Mucosa of descending colon (tissue), 3 donors: Measurements from ENCODE around the gene SDR42E1. TPM values are rescaled to one million over a fixed set of nuclear protein-coding genes. Genes with fewer than 3 reads are reported as not detected.

Source experiments
- ATAC-seq: fragments of 200-7000 bp; cut with Tn5 transposase; one replicate; pipeline ENCODE4 v1.9.1; 2020; ENCODE audit warnings: mild to moderate bottlenecking, moderate library complexity
- DNase-seq, 3 donors: peaks; one replicate each; pipeline ENCODE4 v3.0.0-alpha.2; 2020
- H3K36me3 ChIP-seq: fragments of 200-600 bp; one replicate; pipeline ENCODE4 v1.8.0; 2021; ENCODE audit warnings: low read depth, mild to moderate bottlenecking
- H3K4me1 ChIP-seq: fragments of 200-600 bp; one replicate; pipeline ENCODE4 v1.8.0; 2021; ENCODE audit warnings: low read depth, mild to moderate bottlenecking
- H3K4me3 ChIP-seq: fragments of 200-600 bp; one replicate; pipeline ENCODE4 v1.8.0; 2021; ENCODE audit warnings: mild to moderate bottlenecking
- H3K9me3 ChIP-seq: fragments of 200-600 bp; one replicate; pipeline ENCODE4 v1.8.0; 2021; ENCODE audit warnings: mild to moderate bottlenecking
- CTCF ChIP-seq: fragments of 200-600 bp; IDR thresholded peaks from one replicate; pipeline ENCODE4 v1.8.0; 2022; ENCODE audit warnings: antibody characterized with exemption, mild to moderate bottlenecking
- intact Hi-C, 2 donors: fragments of 100-400 bp; cut with DNase I in 1 of 2; cut with micrococcal nuclease in 1 of 2; formaldehyde crosslinking; loops; one replicate each; pipeline versions ENCODE4 v1.11.0 to v1.11.1; 2022; cut with DNase I, micrococcal nuclease
- total RNA-seq, 3 donors: library from RNA; stranded (reverse); fragmentation: NEBNext Ultra II Directional in 2 of 3; extraction: Animal tissue kit (Norgen Biotek cat#: 25700) in 2 of 3; gene quantifications; one replicate each; pipeline versions ENCODE4 v1.2.1 to v1.2.4, GENCODE V29; 2021 to 2023
- donor health status: DM: no; HTN: no; CAD: no; lungs with moderate emphysema.
- donor health status: DM: no; HTN: no; CAD: no.
- donor health status: DM: no; HTN: yes; CAD: no.

Gene SDR42E1
- total RNA-seq, 3 donors from 2014 or later = 5.9 to 14.0 (median 6.7) TPM

DNA sequence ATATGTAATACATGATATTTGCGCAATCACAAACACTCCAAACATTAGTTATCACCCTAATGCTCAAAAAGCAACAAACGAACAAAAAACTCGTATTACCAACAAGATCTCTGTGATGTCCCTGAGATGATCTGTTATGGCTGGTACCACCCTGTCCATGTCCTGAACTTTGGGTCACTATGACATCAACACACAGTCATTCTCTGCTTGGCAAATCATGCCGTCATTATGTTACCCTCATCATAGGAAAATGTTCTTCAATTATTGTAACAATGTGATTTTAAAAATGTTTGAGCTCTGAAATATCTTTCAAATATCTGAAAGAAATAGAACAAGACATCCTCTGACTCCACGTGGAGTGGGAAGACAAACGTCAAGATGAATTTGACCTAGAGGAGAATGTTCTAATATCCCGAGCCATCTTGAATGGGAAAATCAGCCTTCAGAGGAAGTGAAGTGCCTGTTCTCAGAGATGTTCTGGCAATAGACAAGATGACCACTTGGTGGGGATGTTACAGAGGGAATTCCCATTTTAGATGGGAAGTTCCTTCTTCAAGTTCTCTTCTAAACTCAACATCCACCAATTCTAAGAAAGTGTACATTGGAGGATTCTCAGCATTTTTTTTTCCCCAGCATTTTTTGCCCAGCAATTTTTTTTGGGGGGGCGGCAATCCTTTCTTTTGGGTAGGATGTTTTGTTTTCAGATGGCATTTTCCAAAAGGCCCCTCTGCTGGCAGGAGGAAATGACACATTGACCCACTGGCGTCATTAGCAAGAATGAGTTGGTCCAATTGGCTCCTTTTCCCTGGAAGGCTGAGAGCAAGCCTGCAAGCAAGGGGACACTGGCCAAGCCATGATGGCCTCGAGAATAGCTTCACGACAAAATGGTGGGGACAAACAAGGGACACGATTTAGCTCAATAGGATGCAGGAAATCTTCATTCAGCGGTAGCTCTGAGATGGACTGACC lies 20.1 kb upstream of the SDR42E1 start:
- Histone ChIP-seq H3K36me3 (no peaks in the 10 kb centered on the region), H3K4me3 (no peak overlapping the region), H3K4me1 (peaks cover 19% of the 10 kb centered on the region), H3K9me3 (no peaks in the 10 kb centered on the region)
- ATAC-seq (peak; percentile 13), DNase-seq (peak in 1 of 3 donors; percentile 63)
- intact Hi-C loops = loop anchor here (5.0 kb wide), 2 partner anchors 196 to 201 kb away; no protein-coding TSS in a partner anchor
- peak; percentile 34 for TF ChIP-seq CTCF

- Histone ChIP-seq H3K36me3 (no peaks in the 10 kb centered on the region), H3K4me3 (no peak overlapping the region), H3K9me3 (no peaks in the 10 kb centered on the region), H3K4me1 (no peaks in the 10 kb centered on the region)
- ATAC-seq (no peak), DNase-seq (no peak)
- no peak for TF ChIP-seq CTCF
- intact Hi-C loops = no loop called here
Observed at GRCh38 chr16:82027629-82028064, 16.4 kb upstream of the SDR42E1 start.

DNA sequence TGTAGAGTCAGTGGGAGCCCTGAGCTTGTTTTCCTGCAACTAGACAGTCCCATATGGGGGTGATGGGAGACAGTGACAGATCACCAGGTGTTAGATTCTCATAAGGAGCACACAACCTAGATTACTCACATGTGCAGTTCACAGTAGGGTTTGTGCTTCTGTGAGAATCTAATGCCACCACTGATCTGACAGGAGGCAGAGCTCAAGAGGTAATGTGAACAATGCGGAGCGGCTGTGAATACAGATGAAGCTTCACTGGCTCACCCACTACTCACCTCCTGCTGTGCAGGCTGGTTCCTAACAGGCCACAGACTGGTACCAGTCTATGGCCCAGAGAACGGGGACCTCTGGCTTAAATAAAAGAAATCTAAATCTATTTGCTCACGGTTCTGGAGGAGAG lies 13.6 kb upstream of the SDR42E1 start:
- ATAC-seq (no peak), DNase-seq (no peak)
- H3K4me1 ChIP-seq = no peaks in the 10 kb centered on the region
- no peaks in the 10 kb centered on the region for H3K9me3 ChIP-seq
- no peak overlapping the region for H3K4me3 ChIP-seq
- no peaks in the 10 kb centered on the region for H3K36me3 ChIP-seq
- intact Hi-C loops = no loop called here
- no peak for TF ChIP-seq CTCF

- DNase-seq (no peak), ATAC-seq (no peak)
- H3K36me3 ChIP-seq = no peaks in the 10 kb centered on the region
- TF ChIP-seq CTCF = no peak
- intact Hi-C loops = no loop called here
- H3K4me1 ChIP-seq = no peaks in the 10 kb centered on the region
- no peaks in the 10 kb centered on the region for H3K9me3 ChIP-seq
- no peak overlapping the region for H3K4me3 ChIP-seq
Observed at GRCh38 chr16:82024316-82024715, 13.0 kb upstream of the SDR42E1 start.

DNA sequence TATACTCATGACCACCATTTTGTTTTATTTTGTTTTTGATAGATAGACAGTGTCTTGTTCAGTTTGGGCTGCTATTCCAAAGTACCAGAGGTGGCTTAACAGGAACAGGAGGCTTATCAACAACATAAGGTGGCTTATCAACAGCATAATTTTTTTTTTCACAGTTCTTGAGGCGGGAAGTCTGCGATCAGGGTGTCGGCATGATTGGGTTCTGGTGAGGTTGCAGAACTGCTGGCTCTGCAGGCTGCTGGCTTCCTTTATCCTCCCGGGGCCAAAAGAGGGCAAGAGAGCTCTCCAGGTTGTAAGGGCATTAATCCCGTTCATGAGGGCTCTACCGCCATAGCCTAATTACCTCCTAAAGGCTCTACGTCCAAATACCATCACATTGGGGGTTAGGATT lies 11.9 kb upstream of the SDR42E1 start:
- H3K9me3 ChIP-seq = no peaks in the 10 kb centered on the region
- ATAC-seq (no peak), DNase-seq (no peak)
- no peaks in the 10 kb centered on the region for H3K4me1 ChIP-seq
- no peak for TF ChIP-seq CTCF
- no peaks in the 10 kb centered on the region for H3K36me3 ChIP-seq
- no peak overlapping the region for H3K4me3 ChIP-seq
- intact Hi-C loops = no loop called here
